Fibroblast of villous mesenchyme (primary cell): ENCODE results near the gene HSF4. TPM values are rescaled to one million over a fixed set of nuclear protein-coding genes. Genes with fewer than 3 reads are reported as not detected.

Source experiments
- DNase-seq: peaks from one replicate; pipeline ENCODE4 v3.0.0-alpha.2; 2010; ENCODE audit warnings: low read depth
- H3K4me3 ChIP-seq: 2 replicates; pipeline ENCODE4 v1.5.1; 2011; ENCODE audit warnings: low read depth, mild to moderate bottlenecking, low read length
- CTCF ChIP-seq: IDR thresholded peaks from 2 replicates; pipeline ENCODE4 v1.5.1; 2012; ENCODE audit warnings: low read depth, mild to moderate bottlenecking, low read length; ENCODE audit not compliant: insufficient read depth
- total RNA-seq: library from RNA; depleted of rRNA; stranded (reverse); fragments of >200 nt; gene quantifications from 2 replicates; pipeline ENCODE4 v1.2.3, GENCODE V29; 2012

The HSF4 gene
- total RNA-seq, 1 donor, result 3.0 TPM

- no peak for TF ChIP-seq CTCF
- no peak overlapping the region for H3K4me3 ChIP-seq
- no peak for DNase-seq
Measured at GRCh38 chr16:67185651-67186134, 21.1 kb downstream of the HSF4 start.

GRCh38 chr16:67186550-67186950 is 22.0 kb downstream of the HSF4 start:
- no peak overlapping the region for H3K4me3 ChIP-seq
- TF ChIP-seq CTCF, result no peak
- no peak for DNase-seq

- no peak for DNase-seq
- no peak for TF ChIP-seq CTCF
- H3K4me3 ChIP-seq, result no peak overlapping the region
Measured at GRCh38 chr16:67187175-67187890, 22.8 kb downstream of the HSF4 start.

- no peak overlapping the region for H3K4me3 ChIP-seq
- no peak for TF ChIP-seq CTCF
- DNase-seq, result no peak
Measured at GRCh38 chr16:67188323-67188722, 23.8 kb downstream of the HSF4 start.

- no peak for DNase-seq
Measured at GRCh38 chr16:67188798-67189197, 24.3 kb downstream of the HSF4 start.

GRCh38 chr16:67190041-67190440 is 25.5 kb downstream of the HSF4 start, which contains the start of gene EXOC3L1:
Gene EXOC3L1, minus strand, starts transcription at chr16:67190136. Its CDS starts 460 bp downstream, at chr16:67189676.
- no peak for TF ChIP-seq CTCF
- no peak within 1 kb of the TSS for H3K4me3 ChIP-seq

More at GRCh38 chr16:67188798-67189197, 24.3 kb downstream of the HSF4 start:
- no peak overlapping the region for H3K4me3 ChIP-seq
- no peak for TF ChIP-seq CTCF

More at GRCh38 chr16:67190041-67190440, 25.5 kb downstream of the HSF4 start, which contains the start of gene EXOC3L1:
- DNase-seq, result no peak
